ENCODE results near the gene FAM219A. TPM values are rescaled to one million over a fixed set of nuclear protein-coding genes. Genes with fewer than 3 reads are reported as not detected.

The FAM219A gene
- total RNA-seq, 1 donor from 2014 or later: 28.8 TPM

DNA sequence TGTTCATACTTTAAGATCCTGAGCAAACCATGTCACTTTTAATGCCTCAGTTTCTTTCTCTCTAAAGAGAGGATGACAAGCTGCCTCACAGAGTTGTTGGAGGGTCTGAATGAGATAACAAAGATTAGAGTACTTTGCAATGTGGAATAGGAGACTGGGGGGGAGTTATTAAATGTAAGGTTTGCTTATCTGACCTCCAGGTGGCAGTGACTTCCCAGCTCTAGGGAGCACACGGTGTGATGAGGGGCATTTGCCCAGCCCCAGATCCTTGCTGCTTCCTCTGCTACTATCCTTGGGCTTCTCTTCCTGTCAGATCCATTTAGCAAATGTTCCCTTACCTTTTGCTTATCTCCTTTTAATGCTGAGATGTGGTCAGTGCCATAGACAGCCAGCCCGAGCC, 33.7 kb upstream of the FAM219A start:
- Histone ChIP-seq H3K27me3 (peaks cover 3% of the 10 kb centered on the region), H3K36me3 (no peaks in the 10 kb centered on the region), H3K27ac (no peak overlapping the region), H3K4me1 (no peaks in the 10 kb centered on the region), H3K4me3 (no peak overlapping the region), H3K9me3 (no peaks in the 10 kb centered on the region)
- DNase-seq: no peak
- no peak for ATAC-seq
- intact Hi-C loops (cut with DNase I): loop anchor here (10.0 kb wide), 1 partner anchor 47 kb away; no protein-coding TSS in a partner anchor
- TF ChIP-seq, protein P1, sequence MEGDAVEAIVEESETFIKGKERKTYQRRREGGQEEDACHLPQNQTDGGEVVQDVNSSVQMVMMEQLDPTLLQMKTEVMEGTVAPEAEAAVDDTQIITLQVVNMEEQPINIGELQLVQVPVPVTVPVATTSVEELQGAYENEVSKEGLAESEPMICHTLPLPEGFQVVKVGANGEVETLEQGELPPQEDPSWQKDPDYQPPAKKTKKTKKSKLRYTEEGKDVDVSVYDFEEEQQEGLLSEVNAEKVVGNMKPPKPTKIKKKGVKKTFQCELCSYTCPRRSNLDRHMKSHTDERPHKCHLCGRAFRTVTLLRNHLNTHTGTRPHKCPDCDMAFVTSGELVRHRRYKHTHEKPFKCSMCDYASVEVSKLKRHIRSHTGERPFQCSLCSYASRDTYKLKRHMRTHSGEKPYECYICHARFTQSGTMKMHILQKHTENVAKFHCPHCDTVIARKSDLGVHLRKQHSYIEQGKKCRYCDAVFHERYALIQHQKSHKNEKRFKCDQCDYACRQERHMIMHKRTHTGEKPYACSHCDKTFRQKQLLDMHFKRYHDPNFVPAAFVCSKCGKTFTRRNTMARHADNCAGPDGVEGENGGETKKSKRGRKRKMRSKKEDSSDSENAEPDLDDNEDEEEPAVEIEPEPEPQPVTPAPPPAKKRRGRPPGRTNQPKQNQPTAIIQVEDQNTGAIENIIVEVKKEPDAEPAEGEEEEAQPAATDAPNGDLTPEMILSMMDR (IDR thresholded peaks at IDR 0.05): no peak

DNA sequence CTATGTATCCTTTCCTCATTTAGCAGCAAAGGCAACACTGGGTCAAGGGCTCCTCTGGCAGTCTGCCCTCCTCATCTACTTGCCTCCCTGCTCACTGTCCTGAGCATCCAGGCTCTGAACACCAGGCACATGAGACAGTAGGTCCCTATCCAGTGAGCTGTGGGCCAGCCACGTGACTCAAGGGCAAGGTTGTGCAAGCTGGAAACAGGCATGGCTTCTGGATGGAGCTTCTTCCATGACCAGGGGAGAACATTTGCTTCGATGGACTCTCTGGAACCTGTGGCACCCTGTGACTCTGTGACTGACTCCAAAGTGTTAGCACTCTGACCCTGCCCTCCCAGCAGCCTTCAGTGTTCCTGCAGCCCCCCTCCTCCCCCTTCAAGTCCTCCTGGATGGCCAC, 33.2 kb upstream of the FAM219A start:
- intact Hi-C loops (cut with DNase I): loop anchor here (10.0 kb wide), 1 partner anchor 47 kb away; no protein-coding TSS in a partner anchor
- H3K9me3 ChIP-seq: no peaks in the 10 kb centered on the region
- DNase-seq: no peak
- TF ChIP-seq, protein P1 (IDR thresholded peaks at IDR 0.05): no peak
- H3K27me3 ChIP-seq: peaks cover 3% of the 10 kb centered on the region
- ATAC-seq: no peak
- no peaks in the 10 kb centered on the region for H3K4me1 ChIP-seq
- no peak overlapping the region for H3K4me3 ChIP-seq
- no peak overlapping the region for H3K27ac ChIP-seq
- H3K36me3 ChIP-seq: no peaks in the 10 kb centered on the region

DNA sequence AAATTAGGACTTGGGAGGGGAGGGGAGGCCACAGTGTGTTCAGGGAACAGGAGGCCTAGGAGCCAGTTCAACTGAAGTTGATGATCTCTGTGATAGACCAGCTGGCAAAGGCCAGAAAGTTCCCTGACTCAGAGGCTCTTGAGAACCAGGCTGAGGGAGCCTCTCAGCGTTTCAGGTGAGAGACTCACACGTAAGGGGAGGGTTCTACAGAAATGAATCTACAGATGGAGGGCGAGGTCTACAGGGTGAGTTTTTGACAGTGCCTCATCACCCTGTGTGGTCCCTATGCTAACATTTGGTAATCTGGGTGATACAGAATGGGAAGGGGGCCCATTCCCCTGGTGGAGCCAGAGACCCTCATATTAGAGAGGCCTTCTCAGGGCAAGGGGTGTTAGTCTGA, 32.4 kb upstream of the FAM219A start:
- H3K9me3 ChIP-seq: no peaks in the 10 kb centered on the region
- H3K4me3 ChIP-seq: no peak overlapping the region
- TF ChIP-seq, protein P1 (IDR thresholded peaks at IDR 0.05): no peak
- no peak for ATAC-seq
- intact Hi-C loops (cut with DNase I): loop anchor here (10.0 kb wide), 1 partner anchor 46 kb away; no protein-coding TSS in a partner anchor
- no peak for DNase-seq
- no peaks in the 10 kb centered on the region for H3K36me3 ChIP-seq
- peaks cover 3% of the 10 kb centered on the region for H3K27me3 ChIP-seq
- no peak overlapping the region for H3K27ac ChIP-seq
- no peaks in the 10 kb centered on the region for H3K4me1 ChIP-seq

- H3K9me3 ChIP-seq: no peaks in the 10 kb centered on the region
- no peak overlapping the region for H3K4me3 ChIP-seq
- ATAC-seq: no peak
- TF ChIP-seq, protein P1 (IDR thresholded peaks at IDR 0.05): no peak
- DNase-seq: no peak
- H3K27ac ChIP-seq: no peak overlapping the region
- no peaks in the 10 kb centered on the region for H3K4me1 ChIP-seq
- peaks cover 3% of the 10 kb centered on the region for H3K27me3 ChIP-seq
- H3K36me3 ChIP-seq: no peaks in the 10 kb centered on the region
- intact Hi-C loops (cut with DNase I): loop anchor here (10.0 kb wide), 1 partner anchor 46 kb away; no protein-coding TSS in a partner anchor
Observed at GRCh38 chr9:34490360-34490759, 32.0 kb upstream of the FAM219A start.

DNA sequence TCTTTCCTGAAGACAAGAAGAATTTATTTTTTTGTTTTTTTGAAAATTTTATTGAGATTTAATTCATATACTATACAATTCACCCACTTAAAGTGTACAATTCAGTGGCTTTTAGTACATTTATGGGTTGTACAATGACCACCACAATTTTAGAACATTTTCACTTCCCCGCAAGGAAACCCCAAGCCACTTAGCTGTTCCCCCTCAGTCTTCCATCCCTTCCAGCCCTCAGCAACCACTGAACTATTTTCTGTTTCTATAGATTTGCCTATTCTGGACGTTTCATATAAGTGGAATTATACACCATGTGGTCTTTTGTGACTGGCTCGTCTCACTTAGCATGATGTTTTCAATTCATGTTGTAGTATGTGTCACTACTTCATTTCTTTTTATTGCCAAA, 28.2 kb upstream of the FAM219A start:
- Histone ChIP-seq H3K36me3 (no peaks in the 10 kb centered on the region), H3K4me3 (no peak overlapping the region), H3K27me3 (peaks cover 3% of the 10 kb centered on the region), H3K4me1 (no peaks in the 10 kb centered on the region), H3K9me3 (no peaks in the 10 kb centered on the region), H3K27ac (no peak overlapping the region)
- intact Hi-C loops (cut with DNase I): no loop called here
- ATAC-seq (no peak), DNase-seq (no peak)
- TF ChIP-seq, protein P1 (IDR thresholded peaks at IDR 0.05): no peak

DNA sequence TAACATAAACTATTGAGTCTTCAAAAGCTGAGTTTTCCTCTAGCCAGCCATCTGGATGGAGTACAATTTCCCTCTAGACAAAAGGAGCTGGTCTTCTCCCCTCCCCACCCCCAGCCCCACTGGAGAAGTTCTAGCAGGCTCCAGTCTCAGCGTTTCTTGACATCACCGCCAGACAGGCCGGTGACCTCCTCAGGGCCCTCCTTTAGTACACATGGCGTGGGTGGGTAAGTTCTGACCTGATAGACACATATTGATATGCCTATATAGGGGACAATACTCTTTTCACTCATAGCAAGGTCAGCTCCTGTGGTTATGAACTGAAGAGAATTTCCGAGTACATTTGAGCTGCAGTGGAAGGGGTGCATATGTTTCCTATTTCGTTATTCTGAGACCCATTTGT, 27.5 kb upstream of the FAM219A start:
- DNase-seq (no peak), ATAC-seq (no peak)
- no peaks in the 10 kb centered on the region for H3K36me3 ChIP-seq
- TF ChIP-seq, protein P1 (IDR thresholded peaks at IDR 0.05): no peak
- no peaks in the 10 kb centered on the region for H3K4me1 ChIP-seq
- no peaks in the 10 kb centered on the region for H3K27me3 ChIP-seq
- intact Hi-C loops (cut with DNase I): no loop called here
- no peak overlapping the region for H3K4me3 ChIP-seq
- H3K9me3 ChIP-seq: no peaks in the 10 kb centered on the region
- H3K27ac ChIP-seq: no peak overlapping the region
